KMS-11 (cell line): ENCODE data around the gene CDH20.

Experiments
- H2AFZ ChIP-seq: fragments of 200-600 bp; sonication (generic); 2 replicates; pipeline ENCODE4 v1.6.1; 2016; ENCODE audit warnings: antibody characterized with exemption, mixed run types, low read depth
- H3K27ac ChIP-seq: fragments of 200-600 bp; sonication (generic); 2 replicates; pipeline ENCODE4 v1.6.1; 2016; ENCODE audit warnings: mild to moderate bottlenecking, mixed run types
- H3K27me3 ChIP-seq: fragments of 200-600 bp; sonication (generic); 2 replicates; pipeline ENCODE4 v1.6.1; 2017; ENCODE audit warnings: mild to moderate bottlenecking, low read depth, mixed run types, moderate library complexity; ENCODE audit not compliant: insufficient read depth
- H3K36me3 ChIP-seq: fragments of 200-600 bp; sonication (generic); 2 replicates; pipeline ENCODE4 v1.6.1; 2017; ENCODE audit warnings: mild to moderate bottlenecking, mixed run types; ENCODE audit not compliant: insufficient read depth
- H3K4me1 ChIP-seq: fragments of 200-600 bp; sonication (generic); 2 replicates; pipeline ENCODE4 v1.6.1; 2016; ENCODE audit warnings: mild to moderate bottlenecking, low read depth, mixed run types; ENCODE audit not compliant: poor library complexity, severe bottlenecking
- H3K4me2 ChIP-seq: fragments of 200-600 bp; sonication (generic); 2 replicates; pipeline ENCODE4 v1.7.0; 2016; ENCODE audit warnings: mild to moderate bottlenecking, mixed run types
- H3K4me3 ChIP-seq: fragments of 200-600 bp; sonication (generic); IDR thresholded peaks from 2 replicates; pipeline ENCODE4 v1.6.1; 2017; ENCODE audit warnings: low read depth, low read length, mixed read lengths; ENCODE audit not compliant: insufficient read depth
- H3K79me2 ChIP-seq: fragments of 200-600 bp; sonication (generic); 2 replicates; pipeline ENCODE4 v1.6.1; 2016; ENCODE audit warnings: low read depth, mixed run types; ENCODE audit not compliant: insufficient read depth
- H3K9ac ChIP-seq: fragments of 200-600 bp; sonication (generic); 2 replicates; pipeline ENCODE4 v1.6.1; 2016; ENCODE audit warnings: mild to moderate bottlenecking, mixed run types
- H4K20me1 ChIP-seq: fragments of 200-600 bp; sonication (generic); 2 replicates; pipeline ENCODE4 v1.6.1; 2016; ENCODE audit warnings: mild to moderate bottlenecking, mixed run types; ENCODE audit not compliant: insufficient read depth
- CTCF ChIP-seq: fragments of 200-600 bp; sonication (generic); conservative IDR thresholded peaks from 2 replicates; pipeline ENCODE4 v1.6.1; 2017; ENCODE audit warnings: low read depth, mild to moderate bottlenecking, antibody characterized with exemption, low read length, moderate library complexity, mixed read lengths

CDH20 gene

DNA sequence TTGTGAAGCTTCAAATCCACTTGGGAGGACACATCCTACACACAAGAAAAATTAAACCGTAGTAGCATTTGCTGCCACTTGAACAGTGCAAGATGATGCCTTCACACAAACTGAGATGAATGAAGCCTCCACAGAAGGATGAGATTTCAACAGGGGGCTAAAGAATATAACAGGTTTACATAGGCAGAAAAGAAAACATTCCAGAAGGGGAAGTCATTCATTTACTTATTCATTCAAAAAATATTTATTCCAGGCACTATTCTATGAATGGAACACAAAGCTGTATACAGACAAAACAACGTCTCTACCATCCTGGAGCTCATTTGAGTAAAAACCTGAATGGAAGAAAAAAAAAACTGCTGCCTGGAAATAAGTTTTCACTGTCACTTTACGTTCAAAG lies 170.5 kb downstream of the CDH20 start:
- Histone ChIP-seq H2AFZ (no peak overlapping the region), H3K4me1 (no peaks in the 10 kb centered on the region), H3K4me2 (no peak overlapping the region), H3K4me3 (no peak overlapping the region), H3K36me3 (no peaks in the 10 kb centered on the region), H3K9ac (no peak overlapping the region), H4K20me1 (no peaks in the 10 kb centered on the region), H3K27ac (no peak overlapping the region), H3K27me3 (no peaks in the 10 kb centered on the region), H3K79me2 (no peaks in the 10 kb centered on the region)
- no peak for TF ChIP-seq CTCF

- Histone ChIP-seq H3K4me1 (no peaks in the 10 kb centered on the region), H2AFZ (no peak overlapping the region), H3K79me2 (no peaks in the 10 kb centered on the region), H3K9ac (no peak overlapping the region), H3K4me2 (no peak overlapping the region), H3K4me3 (no peak overlapping the region), H3K27me3 (no peaks in the 10 kb centered on the region), H4K20me1 (no peaks in the 10 kb centered on the region), H3K36me3 (no peaks in the 10 kb centered on the region), H3K27ac (no peak overlapping the region)
- no peak for TF ChIP-seq CTCF
Observed at GRCh38 chr18:61528961-61529360, 195.7 kb downstream of the CDH20 start.

DNA sequence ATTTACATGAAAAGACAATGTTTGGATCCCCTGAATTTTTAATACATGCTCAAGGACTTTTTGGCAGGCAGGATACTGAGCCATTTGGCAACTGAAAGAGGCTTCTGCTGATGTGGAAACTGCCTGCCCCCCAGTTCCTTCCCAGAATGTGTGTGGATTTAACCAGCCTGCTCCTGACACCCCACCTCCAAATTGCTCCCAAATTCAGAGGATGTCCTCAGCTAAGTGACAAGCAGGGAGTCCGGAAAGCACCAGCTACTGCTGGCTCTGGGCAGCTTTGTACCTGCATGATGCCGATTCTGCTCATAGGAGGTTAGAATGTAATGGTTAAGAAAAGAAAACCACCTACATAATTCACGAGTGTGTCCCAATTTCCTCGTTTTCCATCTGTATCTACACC lies 197.5 kb downstream of the CDH20 start:
- Histone ChIP-seq H3K4me3 (no peak overlapping the region), H3K36me3 (no peaks in the 10 kb centered on the region), H3K79me2 (no peaks in the 10 kb centered on the region), H3K9ac (no peak overlapping the region), H2AFZ (no peak overlapping the region), H3K27me3 (no peaks in the 10 kb centered on the region), H3K4me2 (no peak overlapping the region), H4K20me1 (no peaks in the 10 kb centered on the region), H3K27ac (no peak overlapping the region), H3K4me1 (no peaks in the 10 kb centered on the region)
- no peak for TF ChIP-seq CTCF

DNA sequence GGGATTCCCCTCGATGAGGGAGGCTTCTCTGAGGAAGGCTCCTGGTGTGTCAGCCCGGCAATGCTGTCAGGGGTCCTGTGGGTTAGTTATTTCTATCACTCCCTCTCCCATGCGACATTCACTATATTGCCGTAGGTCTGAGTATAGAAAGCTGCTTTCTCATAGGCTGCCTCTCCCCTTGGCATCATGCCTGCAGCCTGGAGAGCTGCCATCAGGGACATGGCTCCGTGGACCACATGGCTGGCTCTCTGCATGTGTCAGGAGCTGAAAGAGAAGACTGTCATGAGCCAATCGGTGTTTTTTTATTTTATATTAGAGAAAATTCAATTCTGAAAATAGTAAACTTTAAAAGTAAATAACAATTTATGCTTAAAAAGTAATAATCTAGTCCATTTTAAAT lies 198.0 kb downstream of the CDH20 start:
- Histone ChIP-seq H3K4me3 (no peak overlapping the region), H3K27me3 (no peaks in the 10 kb centered on the region), H3K27ac (no peak overlapping the region), H4K20me1 (no peaks in the 10 kb centered on the region), H3K4me1 (no peaks in the 10 kb centered on the region), H3K79me2 (no peaks in the 10 kb centered on the region), H2AFZ (no peak overlapping the region), H3K36me3 (no peaks in the 10 kb centered on the region), H3K9ac (no peak overlapping the region), H3K4me2 (no peak overlapping the region)
- no peak for TF ChIP-seq CTCF

DNA sequence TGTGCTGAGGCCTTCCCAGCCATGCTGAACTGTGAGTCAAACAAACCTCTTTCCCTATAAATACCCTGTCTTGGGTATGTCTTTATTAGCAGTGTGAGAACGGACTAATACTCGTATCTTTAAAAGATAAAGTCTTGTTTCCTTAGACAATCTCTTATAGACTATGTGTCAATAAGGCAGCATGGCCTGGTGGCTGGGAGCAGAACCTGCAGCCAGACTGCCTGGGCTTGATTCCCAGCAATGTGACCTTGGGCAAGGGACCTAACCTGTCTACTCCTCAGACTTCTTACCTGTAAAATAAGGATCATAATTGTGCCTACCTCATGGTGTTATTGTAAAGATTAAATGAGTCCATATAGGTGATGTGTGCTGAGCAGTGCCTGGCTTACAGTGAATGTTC lies 198.7 kb downstream of the CDH20 start:
- no peak for TF ChIP-seq CTCF
- no peaks in the 10 kb centered on the region for H3K79me2 ChIP-seq

More for the DNA sequence above, 198.7 kb downstream of the CDH20 start:
- no peak overlapping the region for H2AFZ ChIP-seq
- no peaks in the 10 kb centered on the region for H4K20me1 ChIP-seq
- H3K27me3 ChIP-seq: no peaks in the 10 kb centered on the region
- no peak overlapping the region for H3K4me3 ChIP-seq
- H3K4me2 ChIP-seq: no peak overlapping the region
- no peak overlapping the region for H3K9ac ChIP-seq
- no peak overlapping the region for H3K27ac ChIP-seq
- no peaks in the 10 kb centered on the region for H3K4me1 ChIP-seq
- H3K36me3 ChIP-seq: no peaks in the 10 kb centered on the region
